GM12891 (cell line): ENCODE results near the gene LDLRAD3.

Experiments used
- POLR2A ChIP-seq: IDR thresholded peaks from 2 replicates; pipeline ENCODE4 v1.6.1; 2011; ENCODE audit warnings: low read depth, low read length, control low read depth
- POLR2AphosphoS5 ChIP-seq: IDR thresholded peaks from 2 replicates; pipeline ENCODE4 v1.6.1; 2011; ENCODE audit warnings: low read depth, low read length, control low read depth
- POU2F2 ChIP-seq: IDR thresholded peaks from 2 replicates; pipeline ENCODE4 v1.6.1; 2011; ENCODE audit warnings: low read depth, mild to moderate bottlenecking, control low read depth, low read length, moderate library complexity
- SPI1 ChIP-seq: IDR thresholded peaks from 2 replicates; pipeline ENCODE4 v1.6.1; 2011; ENCODE audit warnings: low read depth, low read length, control low read depth
- TAF1 ChIP-seq: IDR thresholded peaks from 2 replicates; pipeline ENCODE4 v1.6.1; 2011; ENCODE audit warnings: low read depth, low read length, control low read depth

- TF ChIP-seq TAF1 (no peak), POLR2A (no peak), SPI1 (no peak), POLR2AphosphoS5 (no peak), POU2F2 (no peak)
Measured at GRCh38 chr11:35990170-35990569, 46.3 kb downstream of the LDLRAD3 start.
